ENCODE measurements around the gene FAM229A.

FAM229A gene

GRCh38 chr1:32394890-32395432, 32.7 kb upstream of the FAM229A start:
- H3K4me3 ChIP-seq (ENCODE audit: low read depth in 1 of 2, low read length in 2 of 2): peak overlapping the region; percentile 96 to 100
- peak overlapping the region; percentile 90 to 99 for H3K9ac ChIP-seq (ENCODE audit: low read depth in 1 of 2, low read length in 2 of 2)
- peaks cover 16 to 22% of the 10 kb centered on the region in 2 donors for H3K4me1 ChIP-seq (ENCODE audit: control insufficient read depth in 1 of 2, insufficient read depth in 2 of 2, low read length in 2 of 2)
- H3K9me3 ChIP-seq (ENCODE audit: control insufficient read depth in 1 of 2, low read length in 2 of 2): no peaks in the 10 kb centered on the region
- no peaks in the 10 kb centered on the region for H3K27me3 ChIP-seq (ENCODE audit: control insufficient read depth in 1 of 2, insufficient read depth in 2 of 2, low read length in 2 of 2)
- H3K36me3 ChIP-seq (ENCODE audit: control insufficient read depth in 1 of 2, insufficient read depth in 2 of 2, low read length in 2 of 2): peaks cover 13 to 19% of the 10 kb centered on the region in 2 donors
- H3K27ac ChIP-seq (ENCODE audit: low read depth, low read length): peak overlapping the region; percentile 89

GRCh38 chr1:32394141-32394889, 32.0 kb upstream of the FAM229A start, which contains the start of gene BSDC1:
Gene BSDC1, minus strand, starts transcription at chr1:32394441. Its CDS starts 27 bp downstream, at chr1:32394414.
- Histone ChIP-seq H3K27ac (ENCODE audit: low read depth, low read length) (peak within 1 kb of the TSS; percentile 91), H3K4me1 (ENCODE audit: control insufficient read depth in 1 of 2, insufficient read depth in 2 of 2, low read length in 2 of 2) (peaks cover 16 to 22% of the 10 kb centered on the region in 2 donors), H3K9me3 (ENCODE audit: control insufficient read depth in 1 of 2, low read length in 2 of 2) (no peaks in the 10 kb centered on the region), H3K27me3 (ENCODE audit: control insufficient read depth in 1 of 2, insufficient read depth in 2 of 2, low read length in 2 of 2) (no peaks in the 10 kb centered on the region), H3K9ac (ENCODE audit: low read depth in 1 of 2, low read length in 2 of 2) (peak within 1 kb of the TSS; percentile 97 to 99), H3K36me3 (ENCODE audit: control insufficient read depth in 1 of 2, insufficient read depth in 2 of 2, low read length in 2 of 2) (peaks cover 15 to 25% of the 10 kb centered on the region in 2 donors), H3K4me3 (ENCODE audit: low read depth in 1 of 2, low read length in 2 of 2) (peak within 1 kb of the TSS; percentile 96 to 100)

DNA sequence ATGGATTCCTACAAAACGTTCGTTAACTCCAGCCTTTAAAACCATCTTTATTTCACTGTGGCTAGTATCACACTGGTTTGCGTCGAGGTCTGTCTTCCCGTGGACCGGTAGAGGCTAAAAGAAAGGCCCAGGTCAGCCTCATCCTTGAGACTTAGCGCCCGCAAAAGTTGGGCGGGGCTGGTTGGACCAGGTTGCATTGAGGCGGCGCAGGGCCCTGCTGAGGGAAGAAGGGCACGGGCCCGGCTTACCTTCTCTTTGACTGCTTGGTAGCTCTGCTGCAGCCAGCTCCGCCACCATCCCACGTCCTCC, 31.5 kb upstream of the FAM229A start:
- no peaks in the 10 kb centered on the region for H3K9me3 ChIP-seq (ENCODE audit: control insufficient read depth in 1 of 2, low read length in 2 of 2)

GRCh38 chr1:32393136-32393535, 30.9 kb upstream of the FAM229A start:
- Histone ChIP-seq H3K4me1 (ENCODE audit: control insufficient read depth in 1 of 2, insufficient read depth in 2 of 2, low read length in 2 of 2) (peaks cover 16 to 22% of the 10 kb centered on the region in 2 donors), H3K27ac (ENCODE audit: low read depth, low read length) (no peak overlapping the region), H3K9ac (ENCODE audit: low read depth in 1 of 2, low read length in 2 of 2) (peak overlapping the region; percentile 97 to 99), H3K9me3 (ENCODE audit: control insufficient read depth in 1 of 2, low read length in 2 of 2) (no peaks in the 10 kb centered on the region), H3K4me3 (ENCODE audit: low read depth in 1 of 2, low read length in 2 of 2) (peak overlapping the region; percentile 96 to 100), H3K27me3 (ENCODE audit: control insufficient read depth in 1 of 2, insufficient read depth in 2 of 2, low read length in 2 of 2) (no peaks in the 10 kb centered on the region), H3K36me3 (ENCODE audit: control insufficient read depth in 1 of 2, insufficient read depth in 2 of 2, low read length in 2 of 2) (peaks cover 18 to 33% of the 10 kb centered on the region in 2 donors)

More for the DNA sequence above, 31.5 kb upstream of the FAM229A start:
- no peaks in the 10 kb centered on the region for H3K27me3 ChIP-seq (ENCODE audit: control insufficient read depth in 1 of 2, insufficient read depth in 2 of 2, low read length in 2 of 2)
- H3K36me3 ChIP-seq (ENCODE audit: control insufficient read depth in 1 of 2, insufficient read depth in 2 of 2, low read length in 2 of 2): peaks cover 18 to 29% of the 10 kb centered on the region in 2 donors
- peak overlapping the region; percentile 91 for H3K27ac ChIP-seq (ENCODE audit: low read depth, low read length)
- H3K4me1 ChIP-seq (ENCODE audit: control insufficient read depth in 1 of 2, insufficient read depth in 2 of 2, low read length in 2 of 2): peaks cover 16 to 22% of the 10 kb centered on the region in 2 donors
- H3K9ac ChIP-seq (ENCODE audit: low read depth in 1 of 2, low read length in 2 of 2): peak overlapping the region; percentile 97 to 99
- H3K4me3 ChIP-seq (ENCODE audit: low read depth in 1 of 2, low read length in 2 of 2): peak overlapping the region; percentile 96 to 100

GRCh38 chr1:32392325-32392724, 30.0 kb upstream of the FAM229A start:
- Histone ChIP-seq H3K9ac (ENCODE audit: low read depth in 1 of 2, low read length in 2 of 2) (peak overlapping the region in 1 of 2 donors; percentile 99), H3K4me1 (ENCODE audit: control insufficient read depth in 1 of 2, insufficient read depth in 2 of 2, low read length in 2 of 2) (peaks cover 16 to 22% of the 10 kb centered on the region in 2 donors), H3K27me3 (ENCODE audit: control insufficient read depth in 1 of 2, insufficient read depth in 2 of 2, low read length in 2 of 2) (no peaks in the 10 kb centered on the region), H3K4me3 (ENCODE audit: low read depth in 1 of 2, low read length in 2 of 2) (no peak overlapping the region), H3K36me3 (ENCODE audit: control insufficient read depth in 1 of 2, insufficient read depth in 2 of 2, low read length in 2 of 2) (peaks cover 22 to 39% of the 10 kb centered on the region in 2 donors), H3K27ac (ENCODE audit: low read depth, low read length) (no peak overlapping the region), H3K9me3 (ENCODE audit: control insufficient read depth in 1 of 2, low read length in 2 of 2) (no peaks in the 10 kb centered on the region)

- Histone ChIP-seq H3K27ac (ENCODE audit: low read depth, low read length) (no peak overlapping the region), H3K9ac (ENCODE audit: low read depth in 1 of 2, low read length in 2 of 2) (no peak overlapping the region), H3K4me1 (ENCODE audit: control insufficient read depth in 1 of 2, insufficient read depth in 2 of 2, low read length in 2 of 2) (peaks cover 16 to 22% of the 10 kb centered on the region in 2 donors), H3K9me3 (ENCODE audit: control insufficient read depth in 1 of 2, low read length in 2 of 2) (no peaks in the 10 kb centered on the region), H3K36me3 (ENCODE audit: control insufficient read depth in 1 of 2, insufficient read depth in 2 of 2, low read length in 2 of 2) (peaks cover 28 to 47% of the 10 kb centered on the region in 2 donors), H3K27me3 (ENCODE audit: control insufficient read depth in 1 of 2, insufficient read depth in 2 of 2, low read length in 2 of 2) (no peaks in the 10 kb centered on the region), H3K4me3 (ENCODE audit: low read depth in 1 of 2, low read length in 2 of 2) (no peak overlapping the region)
Observed at GRCh38 chr1:32390904-32391870, 28.9 kb upstream of the FAM229A start.

DNA sequence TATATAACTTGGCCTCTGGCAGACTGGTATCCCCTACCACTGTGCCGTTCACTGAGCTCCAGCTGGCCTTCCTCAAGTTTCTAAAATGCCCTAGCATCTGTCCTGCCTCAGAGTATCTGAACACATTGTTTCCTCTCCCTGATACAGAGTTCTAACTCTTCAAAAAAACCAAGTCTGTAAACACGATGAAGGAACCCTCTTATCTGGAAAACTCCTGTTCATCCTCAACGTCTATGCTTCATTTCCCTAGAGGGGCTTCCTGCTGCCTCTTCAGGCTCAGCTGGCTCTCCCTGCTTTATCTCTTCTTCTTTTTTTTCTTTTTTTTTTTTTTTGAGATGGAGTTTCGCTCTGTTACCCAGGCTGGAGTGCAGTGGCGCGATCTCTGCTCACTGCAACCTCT, 26.4 kb upstream of the FAM229A start:
- Histone ChIP-seq H3K36me3 (ENCODE audit: control insufficient read depth in 1 of 2, insufficient read depth in 2 of 2, low read length in 2 of 2) (peaks cover 39 to 70% of the 10 kb centered on the region in 2 donors), H3K9ac (ENCODE audit: low read depth in 1 of 2, low read length in 2 of 2) (no peak overlapping the region), H3K9me3 (ENCODE audit: control insufficient read depth in 1 of 2, low read length in 2 of 2) (no peaks in the 10 kb centered on the region), H3K4me3 (ENCODE audit: low read depth in 1 of 2, low read length in 2 of 2) (no peak overlapping the region), H3K27me3 (ENCODE audit: control insufficient read depth in 1 of 2, insufficient read depth in 2 of 2, low read length in 2 of 2) (no peaks in the 10 kb centered on the region), H3K27ac (ENCODE audit: low read depth, low read length) (no peak overlapping the region), H3K4me1 (ENCODE audit: control insufficient read depth in 1 of 2, insufficient read depth in 2 of 2, low read length in 2 of 2) (peaks cover 13 to 14% of the 10 kb centered on the region in 2 donors)

GRCh38 chr1:32386676-32387392, 24.5 kb upstream of the FAM229A start:
- Histone ChIP-seq H3K4me3 (ENCODE audit: low read depth in 1 of 2, low read length in 2 of 2) (no peak overlapping the region), H3K27ac (ENCODE audit: low read depth, low read length) (no peak overlapping the region), H3K9me3 (ENCODE audit: control insufficient read depth in 1 of 2, low read length in 2 of 2) (no peaks in the 10 kb centered on the region), H3K9ac (ENCODE audit: low read depth in 1 of 2, low read length in 2 of 2) (no peak overlapping the region), H3K27me3 (ENCODE audit: control insufficient read depth in 1 of 2, insufficient read depth in 2 of 2, low read length in 2 of 2) (no peaks in the 10 kb centered on the region), H3K36me3 (ENCODE audit: control insufficient read depth in 1 of 2, insufficient read depth in 2 of 2, low read length in 2 of 2) (peaks cover 45 to 88% of the 10 kb centered on the region in 2 donors), H3K4me1 (ENCODE audit: control insufficient read depth in 1 of 2, insufficient read depth in 2 of 2, low read length in 2 of 2) (peaks cover 0 to 5% of the 10 kb centered on the region in 2 donors)

GRCh38 chr1:32380057-32380456, 17.8 kb upstream of the FAM229A start:
- Histone ChIP-seq H3K9me3 (ENCODE audit: control insufficient read depth in 1 of 2, low read length in 2 of 2) (no peaks in the 10 kb centered on the region), H3K36me3 (ENCODE audit: control insufficient read depth in 1 of 2, insufficient read depth in 2 of 2, low read length in 2 of 2) (peaks cover 65 to 100% of the 10 kb centered on the region in 2 donors), H3K27ac (ENCODE audit: low read depth, low read length) (no peak overlapping the region), H3K9ac (ENCODE audit: low read depth in 1 of 2, low read length in 2 of 2) (no peak overlapping the region), H3K4me3 (ENCODE audit: low read depth in 1 of 2, low read length in 2 of 2) (no peak overlapping the region), H3K27me3 (ENCODE audit: control insufficient read depth in 1 of 2, insufficient read depth in 2 of 2, low read length in 2 of 2) (no peaks in the 10 kb centered on the region), H3K4me1 (ENCODE audit: control insufficient read depth in 1 of 2, insufficient read depth in 2 of 2, low read length in 2 of 2) (no peaks in the 10 kb centered on the region)
